Colonic mucosa (tissue), 4 donors: ENCODE data around the gene VWCE. TPM values are rescaled to one million over a fixed set of nuclear protein-coding genes. Genes with fewer than 3 reads are reported as not detected.
A peak's percentile ranks its signal among the peaks of the same experiment; 100 is the strongest.

Experiments used
- DNase-seq: peaks from one replicate; pipeline ENCODE4 v3.0.0-alpha.2; 2020
- H3K27ac ChIP-seq: fragments of 200-600 bp; one replicate; pipeline ENCODE4 v1.8.0; 2021
- H3K27me3 ChIP-seq: fragments of 200-600 bp; one replicate; pipeline ENCODE4 v1.8.0; 2021
- H3K36me3 ChIP-seq: fragments of 200-600 bp; one replicate; pipeline ENCODE4 v1.8.0; 2021
- H3K4me1 ChIP-seq: fragments of 200-600 bp; one replicate; pipeline ENCODE4 v1.8.0; 2021; ENCODE audit warnings: mild to moderate bottlenecking
- H3K4me3 ChIP-seq: fragments of 200-600 bp; one replicate; pipeline ENCODE4 v1.8.0; 2021
- H3K9ac ChIP-seq, 2 donors: one replicate each; pipeline ENCODE4 v1.7.0; 2013; ENCODE audit warnings: control low read depth in 2 of 2, low read depth in 2 of 2, low read length in 2 of 2
- H3K9me3 ChIP-seq: fragments of 200-600 bp; one replicate; pipeline ENCODE4 v1.8.0; 2021
- CTCF ChIP-seq: fragments of 200-600 bp; IDR thresholded peaks from one replicate; pipeline ENCODE4 v1.8.0; 2022; ENCODE audit warnings: antibody characterized with exemption, mild to moderate bottlenecking
- intact Hi-C: fragments of 100-400 bp; cut with DNase I; formaldehyde crosslinking; loops from one replicate; pipeline ENCODE4 v1.14.1; 2022
- total RNA-seq, 2 donors: library from RNA; stranded (reverse); fragmentation: NEBNext Ultra II Directional in 1 of 2; extraction: Animal tissue kit (Norgen Biotek cat#: 25700) in 1 of 2; gene quantifications; one replicate each; pipeline ENCODE4 v1.2.1, GENCODE V29; 2021
- donor health status: healthy.
- donor health status: DM: no; HTN: no; CAD: no.
- donor health status: DM: no; HTN: no; CAD: no.

VWCE gene
- total RNA-seq, 2 donors from 2014 or later, result 0.37 to 0.58 TPM

GRCh38 chr11:61335355-61335710 is 40.2 kb upstream of the VWCE start:
- Histone ChIP-seq H3K27me3 (no peaks in the 10 kb centered on the region), H3K9me3 (no peaks in the 10 kb centered on the region), H3K4me3 (no peak overlapping the region), H3K36me3 (no peaks in the 10 kb centered on the region), H3K9ac (peak overlapping the region in 1 of 2 donors; percentile 27), H3K27ac (no peak overlapping the region), H3K4me1 (peaks cover 7% of the 10 kb centered on the region)
- no peak for DNase-seq
- intact Hi-C loops, result no loop called here
- no peak for TF ChIP-seq CTCF

- Histone ChIP-seq H3K4me1 (peaks cover 7% of the 10 kb centered on the region), H3K36me3 (no peaks in the 10 kb centered on the region), H3K27me3 (no peaks in the 10 kb centered on the region), H3K4me3 (no peak overlapping the region), H3K27ac (no peak overlapping the region), H3K9ac (no peak overlapping the region), H3K9me3 (no peaks in the 10 kb centered on the region)
- no peak for TF ChIP-seq CTCF
- intact Hi-C loops, result no loop called here
- DNase-seq, result no peak
Observed at GRCh38 chr11:61334434-61335354, 39.6 kb upstream of the VWCE start.

DNA sequence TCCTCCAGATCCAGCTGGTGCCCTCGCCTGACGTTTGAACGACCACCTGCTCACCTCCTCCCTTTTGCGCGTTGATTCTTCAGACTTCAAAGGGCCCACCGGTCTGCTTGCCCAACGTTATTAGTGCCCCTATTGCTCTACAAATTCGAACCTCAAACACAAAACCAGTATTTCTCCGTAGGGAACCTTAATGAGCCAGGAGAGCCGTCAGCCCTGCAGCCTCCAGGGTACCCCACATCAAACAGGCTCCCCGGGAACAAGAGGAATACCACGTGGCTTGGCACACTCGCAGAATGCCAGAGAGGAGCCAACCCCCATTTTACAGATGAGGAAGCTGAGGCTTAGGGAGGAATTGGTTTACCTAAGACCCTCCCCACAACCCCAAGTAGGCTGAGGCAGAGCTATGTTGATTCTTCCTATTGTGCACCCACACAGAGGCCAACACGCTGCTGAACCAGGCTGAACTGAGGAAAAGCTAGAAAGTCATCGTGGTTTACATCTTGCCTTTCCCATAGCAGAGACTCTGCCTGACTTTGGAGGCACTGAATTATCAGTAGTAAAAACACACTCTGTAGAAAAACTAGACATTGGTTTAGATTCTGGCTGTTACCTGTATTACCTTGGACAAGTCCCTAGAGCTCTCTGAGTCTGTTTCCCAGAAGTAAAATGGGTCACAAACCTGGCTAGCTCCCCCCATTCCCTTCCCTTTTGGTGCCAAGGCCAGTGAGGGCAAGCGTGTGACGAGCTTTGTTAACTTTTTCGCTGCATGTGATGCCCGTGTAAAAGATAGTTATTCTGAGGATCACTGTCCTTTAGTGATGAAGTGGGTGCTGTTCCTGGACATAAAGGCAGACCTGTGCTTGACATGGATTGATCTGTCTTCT is 38.7 kb upstream of the VWCE start:
- peaks cover 7% of the 10 kb centered on the region for H3K4me1 ChIP-seq
- no peaks in the 10 kb centered on the region for H3K27me3 ChIP-seq
- H3K36me3 ChIP-seq, result no peaks in the 10 kb centered on the region
- no peak for TF ChIP-seq CTCF
- H3K9ac ChIP-seq, result peak overlapping the region; percentile 94 to 96
- peak overlapping the region; percentile 88 for H3K4me3 ChIP-seq
- intact Hi-C loops, result no loop called here
- DNase-seq, result no peak
- H3K9me3 ChIP-seq, result no peaks in the 10 kb centered on the region
- peak overlapping the region; percentile 87 for H3K27ac ChIP-seq

DNA sequence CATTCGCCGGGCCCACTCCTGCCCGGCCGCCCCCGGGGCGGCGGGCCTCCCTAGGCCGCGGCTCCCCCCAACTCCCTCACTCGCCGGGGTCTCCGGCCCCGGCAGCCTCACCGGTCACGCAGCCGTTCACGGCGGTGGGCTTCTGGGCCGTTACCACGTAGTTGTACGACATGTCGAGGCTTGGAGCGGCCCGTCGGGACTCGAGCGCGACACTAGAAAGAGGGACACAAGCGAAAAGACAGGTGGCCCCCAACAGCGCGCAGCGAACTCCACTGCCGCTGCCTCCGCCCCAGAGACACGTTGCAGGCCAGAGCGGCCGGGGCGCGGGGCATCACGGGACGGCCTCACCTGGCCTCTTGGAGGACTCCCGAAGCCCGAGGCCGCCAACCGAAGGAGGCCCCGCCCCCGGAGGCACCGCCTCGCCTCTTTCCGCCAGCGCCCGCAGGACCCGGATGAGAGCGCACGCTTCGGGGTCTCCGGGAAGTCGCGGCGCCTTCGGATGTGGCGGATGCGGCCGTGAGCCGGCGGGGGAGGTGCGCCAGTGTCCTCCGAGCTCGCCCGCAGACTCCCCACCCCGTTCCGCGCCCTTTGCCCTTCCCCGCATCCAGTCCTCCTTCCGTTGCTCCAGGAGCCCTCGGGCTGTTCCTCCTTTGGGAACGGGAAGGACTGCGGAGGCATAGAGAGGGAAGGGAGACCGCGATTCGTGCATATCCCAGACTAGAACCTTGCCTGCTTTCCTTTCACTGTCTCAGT is 37.9 kb upstream of the VWCE start, which contains the start of the genes DDB1 and TKFC:
DDB1 (minus strand) TSS at position 309 of the 753 bp plus-strand sequence; CDS start at position 172, 137 bp downstream.
TKFC (plus strand) TSS at position 432 of the 753 bp plus-strand sequence. CDS start 1,501 bp downstream, outside the sequence.
- Histone ChIP-seq H3K9me3 (no peaks in the 10 kb centered on the region), H3K4me3 (peak within 1 kb of the TSS; percentile 88), H3K27me3 (no peaks in the 10 kb centered on the region), H3K4me1 (peaks cover 7% of the 10 kb centered on the region), H3K27ac (peak within 1 kb of the TSS; percentile 87), H3K36me3 (no peaks in the 10 kb centered on the region), H3K9ac (peak within 1 kb of the TSS; percentile 94 to 96)
- no peak for TF ChIP-seq CTCF
- peak; percentile 96 for DNase-seq
- intact Hi-C loops, result no loop called here
